Activated CD8-positive, alpha-beta memory T cell treated with anti-CD3 and anti-CD28 coated beads, Interleukin-2, amount 50 U/mL, for 1 hour (primary cell): ENCODE results near the gene ADGRG7.

Experiments
- DNase-seq: peaks from one replicate; pipeline ENCODE4 v3.0.0-alpha.2; 2020; ENCODE audit errors: extremely low read depth

The ADGRG7 gene

DNA sequence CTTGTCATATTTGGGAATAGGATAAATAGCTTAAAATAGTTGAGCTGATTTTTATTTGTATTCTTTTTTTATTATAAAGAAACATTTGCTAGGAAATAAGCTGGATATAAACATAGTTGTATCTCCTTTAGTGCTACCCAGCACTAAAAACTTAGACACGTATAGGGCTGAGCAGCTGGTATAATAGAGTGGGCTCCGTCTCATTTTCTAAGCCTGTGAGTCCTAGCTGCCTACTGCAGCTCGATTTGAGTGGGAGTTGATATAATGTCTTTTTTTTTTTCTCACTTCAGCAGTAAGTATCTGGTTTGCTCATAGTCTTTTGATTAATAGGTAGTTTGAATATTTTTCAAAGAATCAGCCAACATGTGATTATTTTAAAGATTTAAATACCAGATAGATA lies 134.1 kb downstream of the ADGRG7 start:
- DNase-seq, result no peak

GRCh38 chr3:100744671-100745070 lies 135.3 kb downstream of the ADGRG7 start:
- no peak for DNase-seq
